HL-60 (cell line): ENCODE measurements around the gene ZGPAT.

ENCODE experiments used
- DNase-seq, 2 experiments: peaks; one replicate each; pipeline ENCODE4 v3.0.0-alpha.2; 2010 to 2020; ENCODE audit warnings: low read depth in 1 of 2, low spot score in 1 of 2
- H3K27ac ChIP-seq: fragments of 250-450 bp; sonication (Bioruptor Pico); replicated peaks from 2 replicates; pipeline ENCODE4 v1.5.1; 2020; ENCODE audit warnings: mild to moderate bottlenecking, moderate library complexity
- H3K27me3 ChIP-seq: fragments of 250-450 bp; sonication (Bioruptor Pico); 2 replicates; pipeline ENCODE4 v1.5.1; 2021; ENCODE audit warnings: mild to moderate bottlenecking, moderate library complexity; ENCODE audit not compliant: insufficient read depth, poor library complexity, severe bottlenecking
- H3K4me3 ChIP-seq: replicated peaks from 2 replicates; pipeline ENCODE4 v1.5.1; 2011; ENCODE audit warnings: mild to moderate bottlenecking, control low read depth, low read length; ENCODE audit not compliant: insufficient read depth
- CTCF ChIP-seq: IDR thresholded peaks from one replicate; pipeline ENCODE4 v1.5.1; 2011; ENCODE audit warnings: low read length, control low read depth, inconsistent platforms; ENCODE audit not compliant: insufficient read depth
- GABPA ChIP-seq: IDR thresholded peaks from 2 replicates; pipeline ENCODE4 v1.6.1; 2012; ENCODE audit warnings: low read depth
- POLR2AphosphoS5 ChIP-seq: IDR thresholded peaks from 2 replicates; pipeline ENCODE4 v1.6.1; 2012; ENCODE audit warnings: low read depth
- REST ChIP-seq: IDR thresholded peaks from 2 replicates; pipeline ENCODE4 v1.6.1; 2012; ENCODE audit warnings: low read depth; ENCODE audit not compliant: insufficient replicate concordance
- SPI1 ChIP-seq: IDR thresholded peaks from 2 replicates; pipeline ENCODE4 v1.6.1; 2012; ENCODE audit warnings: low read depth, mild to moderate bottlenecking, borderline replicate concordance

Gene ZGPAT

DNA sequence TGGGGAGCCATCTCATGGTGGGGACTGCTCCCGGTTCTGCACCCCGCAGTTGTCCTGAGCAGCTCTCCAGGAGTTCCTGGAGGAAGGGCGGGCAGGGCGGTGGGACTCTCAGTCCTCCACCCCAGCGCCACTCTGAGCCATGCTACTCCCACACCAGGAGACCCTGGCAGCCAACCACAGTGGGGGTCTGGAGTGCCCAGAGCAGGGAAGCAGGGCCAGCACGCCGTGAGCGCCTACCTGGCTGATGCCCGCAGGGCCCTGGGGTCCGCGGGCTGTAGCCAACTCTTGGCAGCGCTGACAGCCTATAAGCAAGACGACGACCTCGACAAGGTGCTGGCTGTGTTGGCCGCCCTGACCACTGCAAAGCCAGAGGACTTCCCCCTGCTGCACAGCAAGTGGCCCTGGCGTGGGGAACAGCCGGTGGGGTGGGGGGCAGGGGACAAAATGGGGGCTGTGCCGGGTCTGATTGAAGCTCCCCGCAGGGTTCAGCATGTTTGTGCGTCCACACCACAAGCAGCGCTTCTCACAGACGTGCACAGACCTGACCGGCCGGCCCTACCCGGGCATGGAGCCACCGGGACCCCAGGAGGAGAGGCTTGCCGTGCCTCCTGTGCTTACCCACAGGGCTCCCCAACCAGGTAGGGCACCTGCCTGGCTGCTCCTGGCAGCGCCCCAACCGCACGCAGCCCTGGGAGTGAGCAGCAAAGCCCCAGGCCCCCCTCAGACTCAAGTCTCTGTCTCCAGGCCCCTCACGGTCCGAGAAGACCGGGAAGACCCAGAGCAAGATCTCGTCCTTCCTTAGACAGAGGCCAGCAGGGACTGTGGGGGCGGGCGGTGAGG, 13.0 kb upstream of the ZGPAT start:
- Histone ChIP-seq H3K27ac (no peak overlapping the region), H3K4me3 (no peak overlapping the region), H3K27me3 (no peaks in the 10 kb centered on the region)
- DNase-seq, result no peak
- no peak for TF ChIP-seq POLR2AphosphoS5
- no peak for TF ChIP-seq GABPA

DNA sequence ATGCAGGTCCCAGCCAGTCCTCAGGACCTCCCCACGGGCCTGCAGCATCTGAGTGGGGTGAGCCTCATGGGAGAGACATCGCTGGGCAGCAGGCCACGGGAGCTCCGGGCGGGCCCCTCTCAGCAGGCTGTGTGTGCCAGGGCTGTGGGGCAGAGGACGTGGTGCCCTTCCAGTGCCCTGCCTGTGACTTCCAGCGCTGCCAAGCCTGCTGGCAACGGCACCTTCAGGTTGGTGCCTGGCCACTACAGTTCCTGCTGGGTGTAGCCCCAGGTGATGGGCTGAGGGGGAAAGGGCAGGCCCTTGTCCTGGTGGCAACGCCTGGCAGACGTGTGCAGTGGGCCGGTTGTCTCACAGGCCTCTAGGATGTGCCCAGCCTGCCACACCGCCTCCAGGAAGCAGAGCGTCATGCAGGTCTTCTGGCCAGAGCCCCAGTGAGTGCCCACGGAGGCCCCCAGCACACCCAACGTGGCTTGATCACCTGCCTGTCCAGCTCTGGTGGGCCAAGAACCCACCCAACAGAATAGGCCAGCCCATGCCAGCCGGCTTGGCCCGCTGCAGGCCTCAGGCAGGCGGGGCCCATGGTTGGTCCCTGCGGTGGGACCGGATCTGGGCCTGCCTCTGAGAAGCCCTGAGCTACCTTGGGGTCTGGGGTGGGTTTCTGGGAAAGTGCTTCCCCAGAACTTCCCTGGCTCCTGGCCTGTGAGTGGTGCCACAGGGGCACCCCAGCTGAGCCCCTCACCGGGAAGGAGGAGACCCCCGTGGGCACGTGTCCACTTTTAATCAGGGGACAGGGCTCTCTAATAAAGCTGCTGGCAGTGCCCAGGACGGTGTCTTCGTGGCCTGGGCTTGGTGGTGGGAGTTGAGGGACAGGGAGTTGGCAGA, 12.2 kb upstream of the ZGPAT start:
- Histone ChIP-seq H3K27ac (no peak overlapping the region), H3K4me3 (no peak overlapping the region), H3K27me3 (no peaks in the 10 kb centered on the region)
- TF ChIP-seq SPI1 (no peak), CTCF (no peak), POLR2AphosphoS5 (peak; percentile 40; the same call in 1 of the 2 replicates), REST (no peak)
- no peak for DNase-seq

DNA sequence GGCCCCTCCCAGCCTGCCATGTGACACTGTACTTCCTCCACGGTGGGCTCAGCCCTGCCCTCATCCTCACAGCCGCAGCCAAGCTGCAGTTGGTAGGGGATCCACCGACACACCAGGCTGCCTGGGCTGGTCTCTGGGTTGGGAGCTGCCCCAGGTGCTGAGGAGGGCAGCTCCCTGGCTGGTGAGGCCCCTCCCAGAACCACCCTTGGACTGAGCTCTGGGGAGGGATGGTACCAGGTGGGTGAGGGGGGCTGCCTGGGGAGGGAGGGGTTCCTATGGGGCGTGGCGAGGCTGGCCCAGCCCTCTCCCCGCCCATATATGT, 11.6 kb upstream of the ZGPAT start:
- Histone ChIP-seq H3K27me3 (no peaks in the 10 kb centered on the region), H3K4me3 (no peak overlapping the region), H3K27ac (no peak overlapping the region)
- peak in 1 of 2 experiments; percentile 21 for DNase-seq
- no peak for TF ChIP-seq CTCF
- no peak for TF ChIP-seq REST
- no peak for TF ChIP-seq GABPA
- TF ChIP-seq POLR2AphosphoS5, result peak; percentile 42

DNA sequence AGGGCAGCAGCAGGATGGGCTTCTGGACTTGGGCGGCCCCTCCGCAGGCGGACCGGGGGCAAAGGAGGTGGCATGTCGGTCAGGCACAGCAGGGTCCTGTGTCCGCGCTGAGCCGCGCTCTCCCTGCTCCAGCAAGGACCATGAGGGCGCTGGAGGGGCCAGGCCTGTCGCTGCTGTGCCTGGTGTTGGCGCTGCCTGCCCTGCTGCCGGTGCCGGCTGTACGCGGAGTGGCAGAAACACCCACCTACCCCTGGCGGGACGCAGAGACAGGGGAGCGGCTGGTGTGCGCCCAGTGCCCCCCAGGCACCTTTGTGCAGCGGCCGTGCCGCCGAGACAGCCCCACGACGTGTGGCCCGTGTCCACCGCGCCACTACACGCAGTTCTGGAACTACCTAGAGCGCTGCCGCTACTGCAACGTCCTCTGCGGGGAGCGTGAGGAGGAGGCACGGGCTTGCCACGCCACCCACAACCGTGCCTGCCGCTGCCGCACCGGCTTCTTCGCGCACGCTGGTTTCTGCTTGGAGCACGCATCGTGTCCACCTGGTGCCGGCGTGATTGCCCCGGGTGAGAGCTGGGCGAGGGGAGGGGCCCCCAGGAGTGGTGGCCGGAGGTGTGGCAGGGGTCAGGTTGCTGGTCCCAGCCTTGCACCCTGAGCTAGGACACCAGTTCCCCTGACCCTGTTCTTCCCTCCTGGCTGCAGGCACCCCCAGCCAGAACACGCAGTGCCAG, 11.0 kb upstream of the ZGPAT start, which contains the start of gene TNFRSF6B:
Gene TNFRSF6B, plus strand, starts transcription at position 25 of the 729 bp plus-strand sequence. Its CDS starts 116 bp downstream, at position 141.
- DNase-seq, result no peak
- no peaks in the 10 kb centered on the region for H3K27me3 ChIP-seq
- no peak within 1 kb of the TSS for H3K4me3 ChIP-seq
- TF ChIP-seq GABPA (no peak), POLR2AphosphoS5 (0 out of 2 replicates have a peak, but pooled peaks have one; percentile 13)
- H3K27ac ChIP-seq, result no peak within 1 kb of the TSS
